B cell (primary cell): ENCODE measurements around the gene LRP2.

ENCODE experiments used
- CTCF ChIP-seq: fragments of 200-600 bp; IDR thresholded peaks from one replicate; pipeline ENCODE4 v1.8.0; 2022; ENCODE audit warnings: antibody characterized with exemption, mild to moderate bottlenecking
- EZH2 ChIP-seq: IDR thresholded peaks from 2 replicates; pipeline ENCODE4 v1.6.1; 2012; ENCODE audit warnings: borderline replicate concordance, low read depth, mild to moderate bottlenecking, moderate library complexity, low read length; ENCODE audit not compliant: insufficient read depth, poor library complexity, severe bottlenecking

- TF ChIP-seq CTCF (no peak), EZH2 (no peak)
Measured at GRCh38 chr2:169116327-169116726, 246.0 kb downstream of the LRP2 start.
